Measurements from ENCODE around the gene PEX5L. TPM values are rescaled to one million over a fixed set of nuclear protein-coding genes. Genes with fewer than 3 reads are reported as not detected.

The PEX5L gene
- polyA plus RNA-seq, 1 of the 3 experiments (the other 2 are of a cell fraction): not detected

GRCh38 chr3:179811321-179812095, 225.2 kb downstream of the PEX5L start (continued):
- TF ChIP-seq REST (IDR thresholded peaks at IDR 0.05; ENCODE audit: low read depth, low read length): no peak
- no peak for TF ChIP-seq NFIC (IDR thresholded peaks at IDR 0.05; ENCODE audit: borderline replicate concordance)
- no peak for TF ChIP-seq RFX5 (IDR thresholded peaks at IDR 0.05; ENCODE audit: low read length)
- TF ChIP-seq RAD21 (IDR thresholded peaks at IDR 0.05; ENCODE audit: low read length): peak; percentile 91
- TF ChIP-seq ELF1 (IDR thresholded peaks at IDR 0.05): peak; percentile 19; the same call in 1 of the 2 replicates
- TF ChIP-seq ZBTB33 (IDR thresholded peaks at IDR 0.05; ENCODE audit: borderline replicate concordance, low read depth): no peak
- no peak for TF ChIP-seq MXI1 (IDR thresholded peaks at IDR 0.05; ENCODE audit: low read depth, low read length)

- ChIA-PET CTCF (interaction anchor here (0.6 to 3.3 kb wide), 3 partner anchors 9 to 1092 kb away, joined by 3 to 31 read pairs (median 4); no protein-coding TSS in a partner anchor), POLR2A (no interaction called here)
- Histone ChIP-seq H3F3A (replicated peaks; ENCODE audit: insufficient read depth) (peaks cover 17% of the 10 kb centered on the region), H2AFZ (ENCODE audit: low read depth) (no peak overlapping the region), H3K9me2 (no peaks in the 10 kb centered on the region), H3K9ac (no peak overlapping the region), H3K4me3 (ENCODE audit: low read depth in 2 of 2, low read length in 1 of 2) (no peak overlapping the region), H3K79me2 (ENCODE audit: insufficient read depth) (no peaks in the 10 kb centered on the region), H3K9me3 (no peaks in the 10 kb centered on the region), H3K27me3 (ENCODE audit: insufficient read depth) (no peaks in the 10 kb centered on the region), H3K4me2 (no peak overlapping the region), H3K27ac (ENCODE audit: low read depth in 2 of 2, low read length in 1 of 2) (no peak overlapping the region), H3K36me3 (replicated peaks in 1 of 2; ENCODE audit: control insufficient read depth in 1 of 2, insufficient read depth in 2 of 2, low read length in 1 of 2) (no peaks in the 10 kb centered on the region), H4K20me1 (ENCODE audit: insufficient read depth) (no peaks in the 10 kb centered on the region), H3K4me1 (ENCODE audit: control insufficient read depth in 1 of 2, insufficient read depth in 2 of 2, low read depth in 1 of 2, low read length in 1 of 2) (no peaks in the 10 kb centered on the region)
- TF ChIP-seq MAX (IDR thresholded peaks at IDR 0.05; ENCODE audit: low read depth) (no peak), RFX5 (IDR thresholded peaks at IDR 0.05; ENCODE audit: low read length) (no peak), TAF1 (IDR thresholded peaks at IDR 0.05; ENCODE audit: borderline replicate concordance, low read depth, low read length) (no peak), RAD21 (IDR thresholded peaks at IDR 0.05; ENCODE audit: low read length) (no peak), NRF1 (IDR thresholded peaks at IDR 0.05; ENCODE audit: low read depth, low read length) (no peak)
- DNase-seq: no peak
These were observed 227.1 kb downstream of the PEX5L start for GRCh38 chr3:179809639-179810038.

Measured in SK-N-SH (cell line).